22Rv1 (cell line): ENCODE data around the gene GTF2F2.

Source experiments
- ZFX ChIP-seq: fragments of 450-650 bp; IDR thresholded peaks from 2 replicates; pipeline ENCODE4 v1.6.1; 2017; ENCODE audit warnings: antibody characterized with exemption, borderline replicate concordance
- TF ChIP-seq, protein P1 (sequence below): fragments of 450-650 bp; IDR thresholded peaks from 2 replicates; pipeline ENCODE4 v1.5.1; 2017; ENCODE audit warnings: mild to moderate bottlenecking

DNA sequence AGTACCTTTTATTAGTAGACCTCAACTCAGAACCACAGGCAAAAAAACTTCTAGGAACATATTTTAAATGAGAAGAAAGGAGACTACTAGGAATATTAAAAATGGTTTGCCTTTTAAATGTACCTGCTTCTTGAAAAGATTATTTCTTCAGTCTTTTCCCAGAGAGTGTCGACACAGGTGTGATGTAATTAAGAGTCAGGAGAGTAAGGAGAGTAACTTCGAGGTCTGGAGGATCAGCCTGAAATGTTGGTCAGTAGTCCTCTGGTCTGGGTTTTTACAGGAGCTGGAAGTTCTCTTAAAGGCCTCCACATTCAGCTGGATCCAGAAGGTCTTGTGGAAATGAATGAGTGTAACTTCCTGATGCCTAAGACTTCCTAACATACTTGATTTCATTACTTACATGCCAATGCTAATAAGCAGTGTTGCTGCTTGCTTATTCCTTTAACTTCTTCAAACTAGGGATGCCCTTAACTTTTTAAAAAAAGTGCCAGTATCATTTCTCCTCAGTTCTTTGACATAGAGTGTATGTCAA lies 80.5 kb downstream of the GTF2F2 start, which contains the start of gene KCTD4:
- TF ChIP-seq, protein P1, sequence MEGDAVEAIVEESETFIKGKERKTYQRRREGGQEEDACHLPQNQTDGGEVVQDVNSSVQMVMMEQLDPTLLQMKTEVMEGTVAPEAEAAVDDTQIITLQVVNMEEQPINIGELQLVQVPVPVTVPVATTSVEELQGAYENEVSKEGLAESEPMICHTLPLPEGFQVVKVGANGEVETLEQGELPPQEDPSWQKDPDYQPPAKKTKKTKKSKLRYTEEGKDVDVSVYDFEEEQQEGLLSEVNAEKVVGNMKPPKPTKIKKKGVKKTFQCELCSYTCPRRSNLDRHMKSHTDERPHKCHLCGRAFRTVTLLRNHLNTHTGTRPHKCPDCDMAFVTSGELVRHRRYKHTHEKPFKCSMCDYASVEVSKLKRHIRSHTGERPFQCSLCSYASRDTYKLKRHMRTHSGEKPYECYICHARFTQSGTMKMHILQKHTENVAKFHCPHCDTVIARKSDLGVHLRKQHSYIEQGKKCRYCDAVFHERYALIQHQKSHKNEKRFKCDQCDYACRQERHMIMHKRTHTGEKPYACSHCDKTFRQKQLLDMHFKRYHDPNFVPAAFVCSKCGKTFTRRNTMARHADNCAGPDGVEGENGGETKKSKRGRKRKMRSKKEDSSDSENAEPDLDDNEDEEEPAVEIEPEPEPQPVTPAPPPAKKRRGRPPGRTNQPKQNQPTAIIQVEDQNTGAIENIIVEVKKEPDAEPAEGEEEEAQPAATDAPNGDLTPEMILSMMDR, result no peak
- TF ChIP-seq ZFX, result no peak
